Measurements from ENCODE around the gene SRC.

The SRC gene

DNA sequence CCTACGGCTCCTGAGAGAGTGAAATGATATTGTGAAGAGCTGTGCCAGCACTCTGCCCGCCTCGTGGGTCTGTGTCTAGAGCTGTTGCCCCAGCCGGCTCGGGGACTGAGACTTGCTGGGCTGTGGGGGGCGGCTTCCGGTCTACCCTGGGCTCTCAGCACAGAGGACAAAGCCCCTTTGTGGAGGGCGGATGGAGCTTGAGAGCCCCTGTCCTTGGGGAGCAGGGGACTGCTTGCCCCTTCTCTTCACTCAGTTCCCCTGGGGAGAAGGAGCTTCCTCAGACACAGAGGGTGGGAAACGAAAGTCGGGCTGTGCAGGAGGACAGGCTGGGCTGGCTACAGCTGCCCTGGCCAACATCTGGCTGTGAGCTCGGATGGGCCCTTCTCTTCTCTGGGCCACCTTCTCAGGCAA, 11.0 kb downstream of the SRC start:
- TF ChIP-seq GATA2 (IDR thresholded peaks at IDR 0.05; ENCODE audit: low read depth, low read length) (no peak), GATA3 (IDR thresholded peaks at IDR 0.05; ENCODE audit: low read depth, low read length) (no peak)

- TF ChIP-seq GATA3 (IDR thresholded peaks at IDR 0.05; ENCODE audit: low read depth, low read length) (no peak), GATA2 (IDR thresholded peaks at IDR 0.05; ENCODE audit: low read depth, low read length) (no peak)
Measured at GRCh38 chr20:37357481-37358365, 11.8 kb downstream of the SRC start.

GRCh38 chr20:37358366-37359150, 12.6 kb downstream of the SRC start:
- TF ChIP-seq GATA3 (IDR thresholded peaks at IDR 0.05; ENCODE audit: low read depth, low read length) (no peak), GATA2 (IDR thresholded peaks at IDR 0.05; ENCODE audit: low read depth, low read length) (no peak)

DNA sequence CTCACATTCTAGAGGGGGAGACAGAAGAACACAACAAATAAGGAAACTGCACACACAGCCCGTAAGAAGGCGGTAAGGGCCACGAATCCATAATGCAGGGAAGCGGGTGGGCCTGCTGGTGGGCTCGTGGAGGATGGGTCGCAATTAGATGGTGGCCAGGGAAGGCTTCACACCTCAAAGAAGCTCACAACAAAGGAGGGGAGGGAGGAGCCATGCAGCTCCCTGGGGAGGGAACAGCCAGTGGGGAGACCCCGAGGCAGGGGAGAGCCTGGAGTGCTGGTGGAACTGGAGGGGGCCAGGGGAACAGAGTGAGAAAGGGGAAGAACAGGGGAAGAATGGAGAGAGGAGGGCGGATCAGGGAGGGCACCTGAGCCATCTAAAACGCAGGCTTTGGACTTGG, 13.4 kb downstream of the SRC start:
- no peak for TF ChIP-seq GATA2 (IDR thresholded peaks at IDR 0.05; ENCODE audit: low read depth, low read length)
- TF ChIP-seq GATA3 (IDR thresholded peaks at IDR 0.05; ENCODE audit: low read depth, low read length) = no peak

GRCh38 chr20:37359836-37360235, 13.9 kb downstream of the SRC start:
- no peak for TF ChIP-seq GATA3 (IDR thresholded peaks at IDR 0.05; ENCODE audit: low read depth, low read length)
- no peak for TF ChIP-seq GATA2 (IDR thresholded peaks at IDR 0.05; ENCODE audit: low read depth, low read length)

DNA sequence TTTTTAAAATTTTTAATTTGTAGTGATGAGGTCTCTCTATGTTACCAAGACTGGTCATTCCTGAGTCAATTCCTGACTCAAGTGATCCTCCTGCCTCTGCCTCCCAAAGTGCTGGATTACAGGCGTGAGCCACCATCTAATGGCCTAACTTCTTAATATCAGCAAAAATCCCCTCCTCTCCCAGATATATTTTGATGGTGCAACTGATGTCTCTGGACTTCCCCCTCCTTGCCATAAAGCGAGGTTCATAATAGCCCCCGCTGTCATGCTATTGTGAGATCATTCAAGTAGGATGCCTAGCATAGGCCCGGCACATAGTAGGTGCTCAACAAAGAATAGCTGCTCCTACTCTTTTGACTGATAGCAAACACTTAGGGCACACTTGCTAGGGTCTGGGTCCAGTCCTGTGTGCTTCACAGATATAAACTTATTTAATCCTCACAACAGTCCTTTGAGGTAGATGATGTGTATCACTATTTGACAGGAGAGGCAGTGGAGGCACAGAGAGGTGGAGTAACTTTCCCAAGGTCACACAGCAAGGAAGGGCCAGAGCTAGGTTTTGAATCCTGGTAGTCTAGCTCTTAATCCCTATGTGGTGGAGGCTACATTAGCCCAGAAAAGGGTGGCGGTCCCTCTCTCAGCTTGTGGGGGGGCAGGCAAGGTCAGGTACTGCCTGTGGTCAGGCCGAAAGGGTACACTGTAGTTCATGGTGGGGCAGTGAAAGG, 14.6 kb downstream of the SRC start:
- TF ChIP-seq GATA3 (IDR thresholded peaks at IDR 0.05; ENCODE audit: low read depth, low read length) (no peak), GATA2 (IDR thresholded peaks at IDR 0.05; ENCODE audit: low read depth, low read length) (no peak)

GRCh38 chr20:37361336-37361735, 15.4 kb downstream of the SRC start:
- TF ChIP-seq GATA2 (IDR thresholded peaks at IDR 0.05; ENCODE audit: low read depth, low read length) (no peak), GATA3 (IDR thresholded peaks at IDR 0.05; ENCODE audit: low read depth, low read length) (no peak)

DNA sequence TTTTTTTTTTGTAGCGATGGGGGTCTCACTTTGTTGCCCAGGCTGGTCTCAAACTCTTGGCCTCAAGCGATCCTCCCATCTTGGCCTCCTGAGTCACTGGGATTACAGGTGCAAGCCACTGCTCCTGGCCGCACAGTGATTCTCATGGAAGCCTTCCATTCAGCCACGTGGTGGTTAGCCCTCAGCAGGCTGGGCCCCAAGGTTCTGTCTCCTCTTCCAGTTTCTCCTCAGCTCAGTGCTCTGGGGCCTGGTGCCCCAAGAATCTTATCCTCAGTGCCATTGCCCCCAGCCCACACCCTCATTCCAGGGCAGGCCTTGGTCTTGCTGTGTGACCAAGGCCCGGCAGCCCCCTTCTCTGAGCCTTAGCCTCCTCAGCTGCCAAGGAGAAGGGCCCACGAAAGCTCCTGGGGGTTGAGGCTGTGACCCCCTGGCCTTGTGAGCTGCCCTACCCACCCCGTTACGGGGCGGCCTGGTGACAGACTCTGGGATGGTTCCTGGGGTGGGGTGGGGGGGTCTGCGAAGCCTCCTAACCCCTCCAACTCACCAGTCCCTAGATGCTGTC, 16.4 kb downstream of the SRC start:
- TF ChIP-seq GATA3 (IDR thresholded peaks at IDR 0.05; ENCODE audit: low read depth, low read length) = no peak
- TF ChIP-seq GATA2 (IDR thresholded peaks at IDR 0.05; ENCODE audit: low read depth, low read length) = no peak

- no peak for TF ChIP-seq GATA2 (IDR thresholded peaks at IDR 0.05; ENCODE audit: low read depth, low read length)
Measured at GRCh38 chr20:37362821-37363220, 16.9 kb downstream of the SRC start.

GRCh38 chr20:37363221-37364012, 17.5 kb downstream of the SRC start:
- no peak for TF ChIP-seq GATA2 (IDR thresholded peaks at IDR 0.05; ENCODE audit: low read depth, low read length)
- TF ChIP-seq GATA3 (IDR thresholded peaks at IDR 0.05; ENCODE audit: low read depth, low read length) = no peak

- TF ChIP-seq GATA3 (IDR thresholded peaks at IDR 0.05; ENCODE audit: low read depth, low read length) (no peak), GATA2 (IDR thresholded peaks at IDR 0.05; ENCODE audit: low read depth, low read length) (no peak)
Measured at GRCh38 chr20:37364013-37364926, 18.3 kb downstream of the SRC start.

GRCh38 chr20:37364927-37365272, 19.0 kb downstream of the SRC start:
- TF ChIP-seq GATA2 (IDR thresholded peaks at IDR 0.05; ENCODE audit: low read depth, low read length) (no peak), GATA3 (IDR thresholded peaks at IDR 0.05; ENCODE audit: low read depth, low read length) (no peak)

Data from SH-SY5Y (cell line).